ENCODE measurements around the gene CREB3L4.

Gene CREB3L4, protein sequence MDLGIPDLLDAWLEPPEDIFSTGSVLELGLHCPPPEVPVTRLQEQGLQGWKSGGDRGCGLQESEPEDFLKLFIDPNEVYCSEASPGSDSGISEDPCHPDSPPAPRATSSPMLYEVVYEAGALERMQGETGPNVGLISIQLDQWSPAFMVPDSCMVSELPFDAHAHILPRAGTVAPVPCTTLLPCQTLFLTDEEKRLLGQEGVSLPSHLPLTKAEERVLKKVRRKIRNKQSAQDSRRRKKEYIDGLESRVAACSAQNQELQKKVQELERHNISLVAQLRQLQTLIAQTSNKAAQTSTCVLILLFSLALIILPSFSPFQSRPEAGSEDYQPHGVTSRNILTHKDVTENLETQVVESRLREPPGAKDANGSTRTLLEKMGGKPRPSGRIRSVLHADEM

DNA sequence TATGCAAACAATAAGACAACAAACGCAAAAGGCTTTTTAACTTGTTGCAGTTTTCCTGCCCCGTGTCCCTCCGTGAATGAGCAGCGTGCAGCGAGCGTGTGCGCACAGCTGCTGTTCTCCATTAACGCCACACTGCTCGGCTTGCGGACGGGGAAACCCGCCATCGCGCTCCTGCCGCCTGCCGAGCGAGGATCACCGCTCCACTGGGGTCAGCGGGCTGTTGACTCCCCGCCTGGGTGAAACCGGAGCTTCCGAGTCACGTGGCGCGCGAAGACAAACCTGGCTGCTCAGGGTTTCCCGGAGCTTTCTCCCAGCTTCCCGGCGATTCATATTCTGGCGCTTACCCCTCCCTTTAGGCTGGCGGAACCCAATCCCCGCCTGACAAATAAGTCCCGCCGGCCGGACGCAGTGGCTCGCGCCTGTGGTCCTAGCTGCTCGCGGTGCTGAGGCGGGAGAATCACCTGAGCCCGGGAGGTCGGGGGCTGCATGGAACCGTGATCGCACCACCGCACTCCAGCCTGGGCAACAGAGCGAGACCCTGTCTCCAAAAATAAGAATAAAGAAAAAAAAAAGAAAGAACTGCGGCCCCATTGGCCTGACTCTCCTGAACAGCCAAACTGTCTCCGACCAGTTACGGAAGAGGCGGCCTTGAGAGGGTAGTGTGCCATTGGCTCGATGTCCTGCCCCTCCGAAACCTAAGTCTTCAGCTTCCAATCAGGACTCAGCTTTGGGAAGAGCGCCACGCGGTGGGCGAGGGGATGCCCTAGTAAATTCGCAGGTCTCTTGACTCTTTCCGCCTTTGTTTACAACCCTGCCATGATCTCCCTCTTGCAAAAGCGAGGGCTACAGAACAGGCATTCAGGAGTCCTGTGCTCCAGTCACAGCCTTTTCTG is at the start of gene CREB3L4:
Gene CREB3L4, plus strand, starts transcription at position 796 of the 893 bp plus-strand sequence. CDS start 624 bp downstream, outside the sequence.
- DNase-seq (ENCODE audit: low read depth in 1 of 2, low spot score in 1 of 2): peak; percentile 62 to 74

DNA sequence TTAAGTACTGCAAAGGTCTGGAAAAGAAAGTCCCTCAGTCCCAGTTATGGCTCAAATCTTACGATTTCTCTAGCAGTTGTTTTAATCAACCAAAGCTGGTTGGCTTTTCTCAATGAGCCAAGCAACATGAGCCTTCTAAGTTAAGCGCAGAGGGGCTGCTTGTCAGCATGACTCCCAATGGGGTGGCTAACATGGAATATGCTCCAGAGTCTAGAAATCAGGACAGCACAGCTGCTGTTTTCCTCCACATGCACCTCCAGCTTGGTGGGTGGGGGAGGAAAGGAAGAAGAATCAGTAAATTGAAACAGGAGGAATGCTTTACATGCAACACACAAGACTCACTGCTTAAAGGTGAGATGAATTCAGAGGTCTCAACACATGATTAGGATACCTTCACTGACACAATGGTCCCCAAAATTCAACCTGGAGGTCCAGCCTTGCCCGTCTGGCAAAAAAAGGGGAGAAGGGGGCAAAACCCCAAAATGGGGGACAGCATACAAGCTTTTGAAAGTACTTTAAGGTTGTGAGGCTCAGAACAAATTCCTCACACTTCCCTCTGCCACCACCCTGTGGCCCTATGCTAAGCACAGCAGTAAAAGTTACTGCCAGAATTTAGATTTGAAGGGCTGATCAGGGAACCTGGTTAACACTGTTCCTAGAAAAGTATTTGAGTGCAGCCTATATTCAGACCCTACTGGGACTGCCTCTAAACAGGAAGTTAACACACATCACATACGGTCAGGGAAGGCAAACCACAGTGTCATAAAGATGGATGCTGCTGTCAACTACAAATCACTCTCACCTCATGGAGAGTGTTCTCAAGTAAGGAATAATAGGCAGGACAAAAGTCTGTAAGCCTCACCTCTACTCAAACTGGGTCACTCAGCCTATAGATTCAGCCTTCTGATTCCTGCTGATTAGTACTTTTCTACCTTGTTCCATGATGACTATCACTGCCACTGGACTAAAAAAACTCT is 47.5 kb upstream of the CREB3L4 start:
- no peak for DNase-seq (ENCODE audit: low read depth in 1 of 2, low spot score in 1 of 2)

DNA sequence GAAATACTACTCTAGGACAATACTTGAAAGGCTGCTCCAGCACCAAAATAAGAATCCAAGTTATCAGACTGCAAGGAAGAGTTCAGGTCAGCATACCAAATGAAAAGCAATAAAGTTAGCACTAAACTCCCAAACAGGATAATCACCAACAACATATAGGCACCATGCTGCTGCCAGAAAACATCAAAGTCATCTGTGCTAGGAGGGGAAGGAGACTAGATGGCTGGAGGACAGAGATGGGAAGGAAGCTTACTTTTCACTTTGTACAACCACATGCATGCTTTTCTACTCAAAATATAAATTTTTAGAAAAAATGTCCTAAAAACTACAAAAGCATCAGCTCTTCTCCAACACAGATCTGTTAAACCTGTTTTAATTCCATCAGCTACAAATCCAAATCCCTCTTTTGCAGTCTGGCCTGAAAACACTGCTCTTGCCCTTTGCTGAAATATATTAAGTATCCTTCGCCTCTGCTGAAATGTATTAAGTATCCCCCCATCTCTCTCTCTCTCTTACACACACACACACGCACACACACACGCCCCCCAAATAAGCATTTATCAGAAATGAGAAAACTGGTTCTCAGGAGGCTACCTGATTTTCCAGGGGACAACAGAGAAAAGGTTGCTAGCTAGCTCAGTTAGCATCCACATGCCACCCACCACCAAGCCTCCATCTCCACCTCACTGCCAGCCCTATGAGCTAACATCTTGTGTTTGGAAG is 46.5 kb upstream of the CREB3L4 start:
- no peak for DNase-seq (ENCODE audit: low read depth in 1 of 2, low spot score in 1 of 2)

DNA sequence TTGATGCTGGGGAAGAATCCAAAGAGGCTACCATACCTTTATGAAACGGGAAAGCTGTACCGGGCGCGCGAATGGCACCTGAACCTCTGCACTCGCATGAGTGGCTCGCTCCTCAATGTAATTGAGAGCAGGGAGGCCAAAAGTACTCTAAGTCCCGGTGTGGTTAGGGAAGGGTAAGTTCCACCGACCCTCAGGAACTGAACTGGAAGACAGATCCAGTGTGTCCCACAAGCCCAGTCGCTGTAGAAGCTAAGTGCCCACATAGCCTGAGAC is 46.0 kb upstream of the CREB3L4 start:
- no peak for DNase-seq (ENCODE audit: low read depth in 1 of 2, low spot score in 1 of 2)

DNA sequence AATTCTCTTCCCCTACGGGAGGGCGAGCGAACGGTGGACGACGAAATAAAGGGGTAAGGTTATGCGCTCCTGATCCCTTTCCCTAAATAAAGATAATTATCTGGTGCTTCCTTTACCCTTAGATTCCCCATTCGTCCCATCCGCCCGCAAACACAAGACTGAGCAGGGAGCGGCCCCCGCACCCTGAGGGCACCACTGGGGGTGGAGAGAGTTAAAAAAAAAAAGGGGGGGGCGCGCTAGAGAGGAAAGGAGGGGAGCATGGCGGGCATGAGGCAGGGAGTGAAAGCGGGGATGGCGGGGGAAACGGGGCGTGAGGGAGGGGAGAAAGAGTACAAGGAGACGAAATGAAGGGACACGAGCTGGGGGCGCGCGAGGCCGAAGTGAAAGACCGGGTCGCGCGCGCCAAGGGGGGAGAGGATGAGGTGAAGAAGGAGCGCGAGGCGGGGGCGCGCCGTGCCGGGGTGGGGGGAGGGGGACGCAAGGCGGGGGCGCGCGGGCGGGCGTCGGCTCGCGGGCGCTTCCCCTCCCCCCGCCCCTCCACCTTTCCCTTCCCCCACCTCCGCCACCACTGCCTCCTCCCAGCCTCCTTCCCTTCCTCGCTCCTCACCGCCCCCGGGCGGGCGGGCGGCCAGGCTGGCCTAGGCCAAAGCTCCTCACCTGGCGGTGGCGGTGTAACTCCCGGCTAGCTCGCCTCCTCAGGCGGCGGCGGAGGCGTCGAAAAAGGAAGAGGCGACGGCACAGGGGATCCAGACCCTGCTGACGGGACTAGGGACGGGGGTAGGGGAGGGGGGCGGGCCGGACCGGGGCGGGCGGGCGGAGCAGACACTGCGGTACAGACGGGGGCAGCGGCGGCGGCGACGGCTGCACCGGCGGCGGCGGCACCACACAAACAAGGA is 45.4 kb upstream of the CREB3L4 start:
- peak in 1 of 2 donors; percentile 13 for DNase-seq (ENCODE audit: low read depth in 1 of 2, low spot score in 1 of 2)

DNA sequence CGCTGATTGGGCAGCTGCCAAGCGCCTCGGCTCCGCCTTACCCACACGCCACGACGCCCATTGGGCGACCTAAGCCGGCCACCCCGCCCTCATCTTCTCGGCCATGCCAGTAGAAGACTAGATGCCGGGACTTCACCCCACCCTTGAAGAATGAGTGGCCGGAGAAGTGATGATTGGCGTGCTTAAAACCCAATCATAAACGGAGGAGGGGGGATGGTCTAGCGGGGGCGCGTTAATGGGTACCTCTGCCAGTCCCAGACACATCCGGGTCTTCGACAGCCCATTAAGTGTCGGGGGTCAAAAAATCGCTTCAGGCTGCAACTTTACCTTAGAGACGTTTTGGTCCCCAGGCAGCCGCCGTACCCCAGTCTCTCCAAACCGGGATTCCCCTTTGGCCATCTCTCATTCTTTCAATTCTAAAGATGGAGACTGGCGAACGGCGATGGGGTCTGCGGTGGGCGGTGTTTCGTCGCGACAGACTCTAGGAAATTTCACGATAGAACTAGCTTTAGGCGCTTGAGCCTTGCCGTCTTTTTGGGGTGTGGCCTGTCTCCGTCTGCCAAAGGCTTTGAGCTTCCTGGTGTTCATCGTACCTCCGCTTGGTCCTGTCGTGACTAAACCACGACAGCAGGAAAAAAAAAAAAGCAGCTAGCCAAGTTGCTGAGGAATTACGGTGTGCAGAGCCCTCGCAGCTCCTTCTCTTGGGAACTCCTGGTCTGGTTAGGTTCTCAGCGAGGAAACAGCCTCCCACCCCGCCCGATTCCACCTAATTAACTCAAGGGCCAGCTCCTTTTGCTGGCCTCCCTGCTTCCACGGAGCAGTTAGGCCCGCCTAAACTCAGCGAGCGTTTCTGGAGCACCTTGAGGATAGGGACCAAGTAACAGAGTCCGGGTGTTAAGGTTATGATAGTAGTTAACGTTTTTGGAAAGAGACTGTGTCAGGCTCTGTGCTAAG is 44.5 kb upstream of the CREB3L4 start, which contains the start of gene GATAD2B:
Gene GATAD2B, minus strand, starts transcription at position 1 of the 954 bp plus-strand sequence. CDS start 94,625 bp downstream, outside the sequence.
- peak; percentile 93 to 97 for DNase-seq (ENCODE audit: low read depth in 1 of 2, low spot score in 1 of 2)

DNA sequence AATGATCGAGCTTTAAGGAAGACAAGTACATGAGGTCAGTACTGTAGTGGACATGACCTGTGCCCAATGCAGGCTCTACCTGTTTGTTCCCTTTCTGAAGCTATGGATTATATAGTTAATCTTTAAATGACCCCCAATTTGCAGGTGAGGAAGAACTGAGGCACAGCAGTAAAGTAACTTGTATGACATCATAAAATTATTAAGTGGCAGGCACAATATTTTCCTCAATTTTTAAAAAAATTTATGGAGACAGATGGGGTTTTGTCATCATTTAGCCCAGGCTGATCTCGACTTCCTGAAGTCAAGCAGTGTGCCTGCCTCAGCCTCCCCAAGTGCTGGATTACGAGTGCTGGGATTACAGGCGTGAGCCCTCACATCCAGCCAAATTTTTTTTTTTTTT is 41.3 kb upstream of the CREB3L4 start:
- no peak for DNase-seq (ENCODE audit: low read depth in 1 of 2, low spot score in 1 of 2)

DNA sequence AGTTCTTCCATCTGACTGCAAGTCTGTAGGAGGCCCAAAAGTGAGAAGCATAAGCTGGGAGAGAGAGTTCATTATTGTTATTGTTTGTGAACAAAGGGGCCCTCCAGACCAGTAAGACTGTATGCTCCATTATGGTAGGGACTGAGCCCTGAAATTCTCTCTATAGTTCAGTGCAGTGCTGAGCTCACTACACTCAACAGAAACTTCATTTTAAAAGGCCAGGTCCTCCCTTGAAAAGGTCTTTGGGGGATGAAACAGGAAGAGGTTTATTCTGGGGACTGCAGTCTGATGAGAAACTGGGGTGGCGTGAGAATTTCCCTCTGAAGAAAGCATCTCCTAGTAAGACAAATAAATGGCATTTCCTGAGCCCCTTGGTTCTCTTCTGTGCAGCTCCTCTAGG is 39.5 kb upstream of the CREB3L4 start:
- DNase-seq (ENCODE audit: low read depth in 1 of 2, low spot score in 1 of 2): no peak

DNA sequence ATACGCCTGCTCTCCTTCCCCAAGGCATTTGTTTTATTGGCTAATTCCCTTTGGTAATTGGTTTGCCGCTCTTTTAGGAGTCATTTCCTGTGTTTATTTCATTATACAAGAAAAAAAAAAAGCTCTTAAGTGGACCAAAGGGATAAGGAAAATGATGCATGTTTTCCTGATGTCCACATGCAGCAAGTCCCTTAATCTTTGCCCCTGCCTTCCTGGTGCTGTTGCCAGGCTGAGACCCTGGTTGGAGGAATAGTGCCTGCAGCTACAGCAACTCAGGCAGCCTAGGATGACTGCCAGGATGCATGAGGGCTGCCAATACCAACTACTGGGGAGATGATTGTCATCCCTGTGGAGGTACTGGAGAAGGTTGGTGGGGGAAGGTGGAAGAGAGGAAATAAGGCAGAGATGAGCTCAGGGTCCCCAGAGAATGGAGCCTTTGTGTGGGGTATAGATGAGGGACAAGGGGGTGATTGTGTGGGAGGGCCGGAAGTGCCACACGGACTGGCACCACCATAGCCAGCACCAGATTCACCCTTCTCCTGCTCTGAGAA is 38.8 kb upstream of the CREB3L4 start:
- no peak for DNase-seq (ENCODE audit: low read depth in 1 of 2, low spot score in 1 of 2)

DNA sequence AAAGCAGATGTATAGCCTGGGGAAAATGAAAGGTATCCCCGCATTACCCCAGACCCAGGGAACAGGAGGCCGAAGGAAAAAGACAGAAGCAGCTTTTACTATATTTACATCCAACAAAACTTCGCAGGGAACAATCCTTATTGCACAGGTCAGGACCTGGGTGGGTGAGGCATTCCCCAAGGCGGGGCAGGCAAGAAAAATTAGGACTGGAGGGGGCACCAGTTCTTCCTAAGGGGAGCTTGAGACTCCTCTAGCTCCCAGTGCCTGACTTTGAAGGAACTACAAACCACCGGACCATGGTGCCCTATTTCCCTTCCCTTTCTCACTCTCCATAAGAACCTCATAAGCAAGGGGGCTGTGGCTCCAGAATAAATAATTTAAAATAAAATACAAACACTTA is 38.3 kb upstream of the CREB3L4 start:
- no peak for DNase-seq (ENCODE audit: low read depth in 1 of 2, low spot score in 1 of 2)

DNA sequence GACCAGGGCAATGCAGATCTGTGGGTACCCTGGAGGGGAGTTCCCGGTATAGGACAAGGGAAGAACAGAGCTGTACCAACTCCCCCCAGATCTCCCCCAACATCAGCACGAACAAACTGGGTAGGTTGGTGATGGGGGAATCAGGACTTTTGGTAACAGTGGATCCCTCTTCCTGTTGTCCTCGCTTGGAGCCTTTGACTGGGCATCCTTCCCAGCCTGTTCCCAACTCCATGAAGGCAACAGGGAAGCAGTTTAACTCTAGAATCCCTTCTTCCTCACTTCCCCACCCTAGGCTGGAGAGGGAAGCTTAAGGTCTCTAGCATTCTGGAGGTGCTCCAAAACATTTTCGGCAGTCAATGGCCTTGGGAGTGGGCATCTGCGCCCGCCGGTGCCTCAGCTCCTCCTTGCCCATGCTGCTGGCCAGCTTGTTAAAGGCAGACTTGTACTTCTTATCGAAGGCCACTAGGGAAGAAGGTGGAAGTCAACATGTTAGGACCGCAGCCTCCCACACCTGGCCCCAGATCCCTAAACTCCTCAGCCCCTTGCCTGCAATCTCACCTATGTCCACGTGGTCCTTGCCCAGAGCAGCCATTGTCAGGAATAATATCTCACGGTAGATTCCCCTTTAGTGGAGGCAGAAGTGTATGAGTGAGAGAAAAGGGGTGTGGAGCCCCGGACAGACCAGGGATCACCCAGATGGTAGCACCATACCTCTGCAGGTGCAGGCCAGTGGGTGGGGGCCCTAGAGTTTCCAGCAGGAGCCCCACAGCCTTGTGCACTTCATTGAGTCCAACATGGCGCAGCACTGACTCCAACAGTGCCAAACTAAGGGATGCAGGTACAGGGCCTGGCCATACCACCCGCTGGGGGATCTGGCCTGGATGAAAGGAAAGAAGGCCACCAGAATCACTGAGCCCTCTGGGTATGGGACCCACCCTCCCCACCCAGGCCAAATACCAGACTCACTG is 37.4 kb upstream of the CREB3L4 start:
- no peak for DNase-seq (ENCODE audit: low read depth in 1 of 2, low spot score in 1 of 2)

DNA sequence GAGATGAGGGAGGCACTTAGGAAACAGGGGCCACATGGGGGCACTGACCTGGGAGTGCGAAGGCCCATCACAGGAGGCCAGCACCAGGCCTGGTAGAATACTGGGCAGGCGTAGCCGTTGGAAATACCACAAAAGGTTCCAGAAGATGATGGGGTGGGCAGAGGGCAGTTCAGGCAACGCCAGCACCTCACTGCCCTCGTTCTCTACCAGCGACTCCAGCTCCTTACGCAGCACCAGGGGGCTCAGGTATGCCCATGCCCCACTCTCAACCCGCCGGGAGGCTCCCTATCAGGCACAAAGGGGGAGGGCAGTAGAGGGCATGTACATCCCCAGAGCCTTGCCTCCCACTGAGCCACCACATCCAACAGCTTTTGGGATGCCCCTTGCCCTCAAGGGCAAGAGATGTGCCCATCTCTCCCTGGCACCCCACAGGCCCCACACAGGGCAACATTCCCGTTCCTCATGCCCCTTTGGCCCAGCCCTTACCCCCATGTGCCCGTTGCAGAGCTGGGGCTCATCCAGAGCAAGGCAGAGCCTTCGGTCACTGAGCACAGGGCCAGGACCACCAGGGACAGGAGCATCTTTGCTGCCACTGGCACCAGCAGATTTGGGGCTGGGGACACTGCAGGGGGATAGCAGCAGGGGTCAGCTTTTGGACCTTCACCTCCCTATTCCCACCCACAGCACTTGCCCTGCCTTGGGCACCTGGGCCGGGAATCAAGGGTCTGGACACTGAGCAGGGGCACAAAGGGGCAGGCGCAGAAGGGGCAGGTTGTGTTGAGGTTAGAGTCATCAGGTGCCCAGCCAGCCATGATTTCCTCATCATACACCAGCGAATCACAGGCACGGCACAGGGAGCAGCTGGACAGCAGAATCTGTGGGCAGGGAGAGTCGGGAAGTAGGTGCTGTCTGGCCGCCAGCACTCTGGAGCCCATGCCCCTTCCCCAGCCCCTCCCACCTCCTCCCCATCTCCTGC is 35.3 kb upstream of the CREB3L4 start:
- no peak for DNase-seq (ENCODE audit: low read depth in 1 of 2, low spot score in 1 of 2)

DNA sequence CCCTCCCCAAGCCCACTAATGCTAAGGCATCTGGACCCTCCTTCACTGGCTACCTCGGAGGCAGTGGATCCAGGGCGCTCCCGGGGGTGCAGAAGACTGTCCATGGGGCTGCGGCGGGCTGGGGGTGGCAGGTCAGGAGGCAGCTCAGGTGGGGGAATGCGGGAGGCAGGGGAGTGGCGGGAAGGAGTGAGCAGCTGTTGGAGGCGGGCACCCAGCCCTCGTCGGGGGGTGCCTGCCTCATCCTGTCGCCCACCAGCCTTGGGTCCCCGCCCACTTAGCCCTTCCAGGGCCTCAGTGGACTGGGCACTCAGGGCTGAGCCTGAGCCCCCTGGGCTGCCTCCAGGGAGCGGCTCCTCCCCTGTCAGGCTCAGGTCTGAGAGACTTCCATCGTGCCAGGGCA is 34.3 kb upstream of the CREB3L4 start:
- DNase-seq (ENCODE audit: low read depth in 1 of 2, low spot score in 1 of 2): no peak

DNA sequence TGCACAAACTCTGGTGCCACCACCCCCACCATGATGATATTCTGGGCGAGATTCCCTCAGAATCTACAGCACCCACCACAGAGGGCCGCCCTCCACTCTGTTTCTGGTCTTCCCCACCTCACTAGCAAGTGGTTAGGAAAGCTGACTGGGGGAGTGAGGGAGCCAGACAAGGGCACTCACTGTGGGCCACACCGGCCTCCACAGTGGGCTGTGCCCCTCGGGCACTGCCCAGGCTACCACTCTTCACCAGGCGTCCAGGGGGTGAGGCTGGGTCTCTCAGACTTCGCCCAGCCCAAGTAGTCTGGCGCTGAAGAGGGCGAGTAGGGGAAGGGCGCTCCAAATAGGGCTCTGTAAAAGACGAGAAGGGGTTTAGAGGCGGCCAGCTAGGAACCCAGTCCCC is 33.7 kb upstream of the CREB3L4 start:
- DNase-seq (ENCODE audit: low read depth in 1 of 2, low spot score in 1 of 2): no peak

DNA sequence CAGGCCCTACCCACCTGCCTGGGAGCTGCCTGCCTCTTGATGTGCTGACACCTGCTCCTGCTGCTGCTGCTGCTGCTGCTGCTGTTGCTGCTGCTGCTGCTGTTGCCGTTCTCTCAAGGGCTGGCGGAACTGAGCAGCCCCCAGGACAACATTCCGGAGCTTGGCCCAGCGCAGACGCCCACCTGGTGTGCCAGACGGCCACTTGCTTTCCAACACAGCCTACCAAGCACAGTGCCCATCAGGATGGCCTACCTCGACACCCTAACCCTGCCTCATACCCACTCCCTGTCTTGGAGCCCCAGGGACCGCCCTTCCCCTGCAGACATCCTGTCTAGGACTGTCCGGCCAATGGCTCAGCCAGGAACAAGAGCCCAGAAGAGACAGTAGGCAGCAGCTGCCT is 33.0 kb upstream of the CREB3L4 start:
- no peak for DNase-seq (ENCODE audit: low read depth in 1 of 2, low spot score in 1 of 2)
